Activated T-cell treated with anti-CD3 and anti-CD28 coated beads for 24 hours (primary cell): Measurements from ENCODE around the gene C6orf62.
"Not testable (repeated sequence)": the region's sequence is repeated elsewhere in the genome, so short reads cannot be mapped to it uniquely, and the experiment has no call there.

Source experiments
- DNase-seq: peaks from one replicate; pipeline ENCODE4 v3.0.0-alpha.2; 2020; ENCODE audit warnings: low read depth

C6orf62 gene

DNA sequence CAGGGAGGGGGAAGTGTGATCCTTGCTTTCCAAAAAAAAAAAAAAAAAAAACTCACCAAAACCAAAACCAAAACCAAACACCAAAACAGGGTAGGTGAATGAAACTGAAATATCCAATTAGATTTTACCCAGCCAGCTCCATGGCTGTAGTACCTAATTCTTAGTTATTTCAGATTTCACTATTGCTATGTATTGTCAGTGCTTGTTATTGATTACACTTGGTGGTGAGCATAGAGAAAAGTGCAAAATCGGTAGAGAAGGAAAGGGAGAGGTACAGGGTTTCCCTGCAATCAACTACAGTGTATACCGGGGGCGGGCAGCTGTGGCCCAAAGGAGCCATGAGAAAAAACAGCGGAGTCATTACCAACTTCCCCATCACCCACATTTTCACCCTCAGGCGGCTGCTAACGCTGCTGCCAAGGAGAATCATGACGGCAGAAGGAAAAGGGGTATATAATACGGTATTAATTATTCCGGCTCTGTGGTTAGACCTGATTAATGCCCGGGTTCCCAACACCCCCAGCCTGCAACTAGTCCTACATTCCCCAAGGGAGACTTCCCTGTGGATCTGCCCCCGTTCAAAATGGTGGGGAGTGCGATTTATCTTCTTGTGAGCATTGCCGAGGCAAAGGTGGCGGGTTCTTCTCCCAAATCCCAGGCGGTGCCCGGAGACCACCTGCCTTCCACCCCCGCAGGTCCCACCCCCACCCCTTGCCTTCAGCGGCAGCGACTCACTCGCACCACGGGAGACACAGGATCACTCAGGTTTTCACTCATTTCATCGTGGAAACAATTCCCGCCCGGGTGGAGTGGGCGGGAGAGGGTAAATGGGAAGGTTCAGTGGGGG is at the start of gene C6orf62:
C6orf62 (minus strand) TSS at position 30 of the 847 bp plus-strand sequence. CDS start 486 bp downstream, outside the sequence.
- peak; percentile 48 for DNase-seq

DNA sequence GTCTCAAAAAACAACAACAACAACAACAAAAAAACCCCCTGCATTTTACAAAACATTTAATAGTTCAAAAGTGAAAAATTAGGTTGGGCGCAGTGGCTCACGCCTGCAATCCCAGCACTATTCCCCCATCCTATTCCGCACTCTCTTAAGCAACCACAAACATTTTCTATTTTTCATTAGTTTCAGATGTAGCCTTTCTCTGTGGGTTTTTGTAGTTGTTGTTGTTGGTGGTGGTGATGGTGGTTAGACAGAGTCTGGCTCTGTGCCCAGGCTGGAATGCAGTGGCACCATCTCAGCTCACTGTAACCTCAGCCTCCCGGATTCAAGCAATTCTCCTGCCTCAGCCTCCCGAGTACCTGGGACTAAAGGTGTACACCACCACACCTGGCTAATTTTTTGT is 49.4 kb upstream of the C6orf62 start:
- DNase-seq: no peak

DNA sequence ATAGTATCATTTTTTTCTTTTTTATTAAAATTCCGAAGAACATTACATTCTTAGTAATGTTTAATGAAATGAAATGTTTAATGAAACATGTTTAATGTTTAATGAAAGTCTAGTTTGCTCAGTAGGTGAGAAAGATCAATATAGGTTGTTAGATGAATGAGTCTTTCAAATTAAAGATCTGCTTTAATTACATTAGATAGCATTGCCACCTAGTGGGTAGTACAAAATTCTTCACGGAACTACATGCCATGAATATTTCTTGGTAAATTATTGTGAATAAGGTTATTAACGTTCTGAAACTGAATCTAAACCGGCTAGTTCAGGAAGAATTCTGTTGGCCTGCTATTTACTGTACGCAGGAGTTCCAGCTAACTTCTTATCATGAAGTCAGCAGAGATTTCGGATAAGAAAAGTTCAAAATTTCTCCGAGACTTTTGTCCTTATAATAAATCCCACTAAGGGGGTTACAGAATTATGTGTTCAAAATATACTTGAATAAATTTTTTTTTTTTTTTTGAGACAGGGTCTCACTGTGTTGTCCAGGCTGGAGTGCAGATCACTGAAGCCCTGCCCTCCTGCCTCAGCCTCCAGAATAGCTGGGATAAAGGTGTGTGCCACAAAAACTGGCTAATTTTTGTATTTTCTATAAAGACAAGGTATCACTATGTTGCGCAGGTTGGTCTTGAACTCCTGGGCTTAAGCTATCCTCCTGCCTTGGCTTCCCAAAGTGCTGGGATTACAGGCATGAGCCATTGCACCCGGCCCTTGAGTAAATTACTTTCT is 47.9 kb upstream of the C6orf62 start:
- no peak for DNase-seq

DNA sequence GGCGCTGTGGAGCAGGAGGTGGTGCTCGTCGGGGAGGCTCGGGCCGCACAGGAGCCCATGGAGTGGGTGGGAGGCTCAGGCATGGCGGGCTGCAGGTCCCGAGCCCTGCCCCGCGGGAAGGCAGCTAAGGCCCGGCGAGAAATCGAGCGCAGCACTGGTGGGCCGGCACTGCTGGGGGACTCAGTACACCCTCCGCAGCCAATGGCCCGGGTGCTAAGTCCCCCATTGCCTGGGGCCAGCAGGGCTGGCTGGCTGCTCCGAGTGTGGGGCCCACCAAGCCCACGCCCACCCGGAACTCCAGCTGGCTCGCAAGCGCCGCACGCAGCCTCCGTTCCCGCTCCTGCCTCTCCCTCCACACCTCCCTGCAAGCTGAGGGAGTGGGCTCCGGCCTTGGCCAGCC is 47.0 kb upstream of the C6orf62 start:
- not testable (repeated sequence) for DNase-seq

DNA sequence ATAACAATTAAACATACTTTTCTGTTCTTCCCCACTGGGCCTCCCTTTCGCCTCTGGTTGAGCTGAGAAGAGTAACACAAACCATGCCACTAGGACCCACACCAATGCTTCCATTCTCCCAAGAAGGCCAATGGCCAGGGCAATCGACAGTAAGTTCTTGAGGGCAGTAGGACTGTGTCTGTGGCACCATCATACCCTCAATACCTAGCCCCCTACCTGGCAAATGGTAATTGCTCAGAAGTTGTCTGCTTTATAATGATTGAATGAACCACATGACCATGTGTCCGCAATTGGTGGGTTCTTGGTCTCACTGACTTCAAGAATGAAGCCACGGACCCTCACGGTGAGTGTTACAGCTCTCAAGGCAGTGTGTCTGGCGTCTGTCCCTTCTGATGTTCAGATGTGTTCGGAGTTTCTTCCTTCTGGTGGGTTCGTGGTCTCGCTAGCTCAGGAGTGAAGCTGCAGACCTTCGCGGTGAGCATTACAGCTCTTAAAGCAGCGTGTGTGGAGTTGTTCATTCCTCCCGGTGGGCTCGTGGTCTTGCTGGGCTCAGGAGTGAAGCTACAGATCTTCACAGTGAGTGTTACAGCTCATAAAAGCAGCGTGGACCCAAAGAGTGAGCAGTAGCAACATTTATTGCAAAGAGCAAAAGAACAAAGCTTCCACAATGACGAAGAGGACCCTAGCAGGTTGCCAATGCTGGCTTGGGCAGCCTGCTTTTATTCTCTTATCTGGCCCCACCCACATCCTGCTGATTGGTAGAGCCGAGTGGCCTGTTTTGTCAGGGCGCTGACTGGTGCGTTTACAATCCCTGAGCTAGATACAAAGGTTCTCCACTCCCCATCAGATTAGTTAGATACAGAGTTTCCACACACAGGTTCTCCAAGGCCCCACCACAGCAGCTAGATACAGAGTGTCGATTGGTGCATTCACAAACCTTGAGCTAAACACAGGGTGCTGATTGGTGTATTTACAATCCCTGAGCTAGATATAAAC is 46.2 kb upstream of the C6orf62 start:
- DNase-seq: not testable (repeated sequence)

DNA sequence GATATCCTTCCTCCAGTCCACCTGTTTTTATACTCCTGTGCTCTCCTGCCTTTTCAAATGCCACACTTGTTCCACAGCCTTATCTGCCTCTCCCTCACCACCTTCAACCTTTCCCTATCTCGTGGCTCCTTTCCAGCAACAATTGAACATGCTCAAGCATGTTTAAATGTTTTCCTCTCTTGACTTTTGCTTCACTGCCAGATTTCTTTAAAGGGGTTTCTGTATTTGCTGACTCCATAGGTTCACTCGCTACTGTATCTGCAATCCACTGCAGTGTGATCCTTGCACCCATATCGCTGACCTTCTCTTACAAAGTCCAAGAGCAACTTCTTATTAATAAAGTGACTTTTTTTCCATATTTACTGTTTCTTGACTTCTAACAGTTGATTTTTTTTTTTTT is 44.6 kb upstream of the C6orf62 start:
- DNase-seq: no peak

DNA sequence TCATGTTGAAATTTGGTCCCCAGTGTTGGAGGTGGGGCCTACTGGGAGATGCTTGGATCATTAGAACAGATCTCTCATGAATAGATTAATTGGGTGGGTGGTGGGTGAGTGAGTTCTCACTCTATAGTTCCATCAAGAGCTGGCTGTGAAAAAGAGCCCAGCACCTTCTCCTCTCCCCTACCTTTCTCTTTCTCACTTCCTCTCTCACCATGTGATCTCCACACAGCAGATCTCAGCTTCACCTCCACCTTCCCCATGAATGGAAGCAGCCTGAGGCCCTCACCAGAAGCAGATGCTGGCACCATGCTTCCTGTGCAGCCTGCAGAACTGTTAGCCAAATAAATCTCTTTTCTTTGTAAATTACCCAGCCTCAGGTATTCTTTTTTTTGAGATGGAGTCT is 42.9 kb upstream of the C6orf62 start:
- no peak for DNase-seq

DNA sequence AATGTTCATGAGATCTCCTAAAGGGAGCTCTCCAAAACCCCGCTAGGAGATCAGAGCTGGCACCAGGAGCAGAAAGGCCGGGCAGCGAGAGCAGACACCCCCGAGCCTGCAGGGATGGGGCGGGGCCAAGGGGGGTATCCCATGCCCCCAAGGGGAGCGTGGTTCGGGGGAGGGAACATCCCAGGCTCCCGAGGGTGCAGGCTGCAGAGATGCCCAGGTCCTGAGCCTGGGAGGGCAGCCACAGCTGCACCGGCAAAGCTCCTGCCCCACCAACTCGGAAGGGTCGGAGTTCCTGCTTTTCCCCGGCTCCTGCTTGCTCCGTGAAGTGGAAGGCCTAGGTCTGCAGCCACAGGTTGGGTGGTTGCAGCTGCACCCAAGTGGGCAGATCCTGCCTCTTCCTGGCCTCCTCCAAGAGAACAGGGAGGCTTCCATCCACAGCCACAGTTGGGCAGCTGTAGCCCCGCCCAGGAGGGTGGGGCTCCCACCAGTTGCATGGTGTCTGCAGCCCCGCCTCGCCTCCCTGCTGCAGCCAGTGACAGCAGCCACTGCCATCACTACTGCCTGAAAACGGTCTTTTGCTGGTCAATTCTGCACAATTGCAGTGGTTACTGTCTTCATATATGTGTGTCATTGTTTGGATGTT is 42.4 kb upstream of the C6orf62 start:
- no peak for DNase-seq

DNA sequence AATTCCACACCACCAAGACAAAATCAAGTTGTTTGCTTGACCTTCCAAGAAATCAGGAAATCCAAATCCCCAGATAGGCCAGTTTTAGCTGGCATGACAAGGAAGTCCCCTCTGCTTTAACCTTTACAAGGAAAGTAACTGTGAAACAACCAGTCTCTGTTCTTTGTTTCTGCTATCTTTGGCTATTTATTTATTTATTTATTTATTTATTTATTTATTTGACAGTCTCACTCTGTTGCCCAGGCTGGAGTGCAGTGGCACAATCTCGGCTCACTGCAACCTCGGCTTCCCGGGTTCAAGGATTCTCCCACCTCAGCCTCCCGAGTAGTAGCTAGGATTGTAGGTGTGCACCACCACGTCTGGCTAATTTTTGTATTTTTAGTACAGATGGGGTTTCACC is 41.3 kb upstream of the C6orf62 start:
- DNase-seq: no peak

DNA sequence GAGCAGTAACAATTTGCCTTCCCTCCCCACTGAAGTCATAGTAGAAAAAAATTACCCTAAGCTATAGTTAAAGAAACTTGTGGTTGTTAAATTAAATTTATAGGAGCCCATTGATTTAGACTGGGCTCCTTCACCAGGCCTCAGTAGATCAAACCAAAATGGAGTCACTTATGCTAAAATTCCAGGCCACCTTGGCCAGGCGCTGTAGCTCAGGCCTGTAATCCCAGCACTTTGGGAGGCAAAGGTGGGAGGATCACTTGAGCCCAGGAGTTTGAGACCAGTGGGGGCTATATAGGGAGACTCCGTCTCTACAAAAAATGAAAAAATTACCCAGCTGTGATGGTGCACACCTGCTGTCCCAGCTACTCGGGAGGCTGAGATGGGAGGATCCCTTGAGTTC is 40.8 kb upstream of the C6orf62 start:
- DNase-seq: no peak

DNA sequence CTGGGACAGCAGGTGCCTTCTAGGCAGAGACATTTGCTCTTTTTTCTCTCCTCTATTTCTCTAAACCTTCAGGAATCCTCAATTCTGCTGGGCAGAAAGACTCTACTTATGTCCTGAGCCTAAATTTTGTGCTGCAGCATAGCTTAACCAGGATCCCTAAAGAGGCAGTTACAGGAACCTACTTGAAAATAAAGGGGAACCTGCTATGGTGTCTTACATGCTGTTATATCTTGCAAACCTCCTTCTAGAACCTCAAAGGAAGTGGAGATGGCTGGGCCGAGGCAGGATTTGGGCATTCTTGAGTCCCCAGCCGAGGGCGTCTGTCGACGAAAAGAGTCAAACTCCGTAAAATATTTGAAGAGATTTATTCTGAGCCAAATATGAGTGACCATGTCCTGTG is 38.7 kb upstream of the C6orf62 start:
- DNase-seq: no peak

DNA sequence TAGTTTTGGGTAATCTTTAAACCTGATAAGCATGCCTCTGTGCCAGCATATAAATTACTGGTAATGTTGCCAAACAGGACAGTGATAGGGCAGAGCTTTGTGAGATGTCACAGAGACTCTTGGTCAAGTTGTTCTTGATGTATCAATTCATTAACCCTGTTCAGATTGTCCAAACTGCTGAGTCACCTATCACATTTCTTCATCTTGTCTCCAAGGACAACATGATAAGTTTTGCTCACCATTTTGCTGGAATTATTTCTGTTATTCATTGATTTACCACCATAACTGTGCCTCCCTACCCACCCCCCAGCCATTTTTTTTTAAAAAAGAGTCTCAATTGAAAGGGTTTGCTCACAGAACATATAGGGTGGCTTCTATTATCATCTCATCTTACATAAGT is 36.3 kb upstream of the C6orf62 start:
- DNase-seq: no peak

DNA sequence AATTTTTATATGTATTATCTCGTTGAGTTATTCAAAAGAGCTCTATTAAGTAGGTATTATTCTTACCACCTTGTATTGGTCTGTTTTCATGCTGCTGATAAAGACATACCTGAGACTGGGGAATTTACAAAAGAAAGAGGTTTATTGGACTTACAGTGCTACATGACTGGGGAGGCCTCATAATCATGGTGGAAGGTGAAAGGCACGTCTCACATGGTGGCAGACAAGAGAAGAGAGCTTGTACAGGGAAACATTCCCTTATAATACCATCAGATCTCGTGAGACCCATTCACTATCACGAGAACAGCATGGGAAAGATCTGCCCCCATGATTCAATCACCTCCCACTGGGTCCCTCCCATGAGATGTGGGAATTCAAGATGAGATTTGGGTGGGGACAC is 35.4 kb upstream of the C6orf62 start:
- DNase-seq: not testable (repeated sequence)

DNA sequence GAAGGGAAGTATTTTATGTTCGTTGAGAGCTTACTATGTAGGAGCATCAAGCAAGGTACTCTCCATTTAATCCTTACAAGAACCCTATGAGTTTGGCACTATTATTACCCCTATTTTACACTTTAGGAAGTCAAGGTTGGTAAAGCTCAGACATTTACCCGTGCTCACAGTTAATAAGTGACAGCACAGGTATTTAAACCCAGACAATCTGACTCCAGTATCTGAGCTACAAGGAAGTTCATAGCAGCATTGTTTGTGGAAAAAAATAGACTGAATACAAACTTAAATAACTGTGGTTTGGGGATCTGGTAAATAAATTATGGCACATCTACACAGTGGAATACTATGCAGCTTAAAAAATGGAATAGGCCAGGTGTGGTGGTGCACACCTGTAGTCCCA is 34.6 kb upstream of the C6orf62 start:
- no peak for DNase-seq

DNA sequence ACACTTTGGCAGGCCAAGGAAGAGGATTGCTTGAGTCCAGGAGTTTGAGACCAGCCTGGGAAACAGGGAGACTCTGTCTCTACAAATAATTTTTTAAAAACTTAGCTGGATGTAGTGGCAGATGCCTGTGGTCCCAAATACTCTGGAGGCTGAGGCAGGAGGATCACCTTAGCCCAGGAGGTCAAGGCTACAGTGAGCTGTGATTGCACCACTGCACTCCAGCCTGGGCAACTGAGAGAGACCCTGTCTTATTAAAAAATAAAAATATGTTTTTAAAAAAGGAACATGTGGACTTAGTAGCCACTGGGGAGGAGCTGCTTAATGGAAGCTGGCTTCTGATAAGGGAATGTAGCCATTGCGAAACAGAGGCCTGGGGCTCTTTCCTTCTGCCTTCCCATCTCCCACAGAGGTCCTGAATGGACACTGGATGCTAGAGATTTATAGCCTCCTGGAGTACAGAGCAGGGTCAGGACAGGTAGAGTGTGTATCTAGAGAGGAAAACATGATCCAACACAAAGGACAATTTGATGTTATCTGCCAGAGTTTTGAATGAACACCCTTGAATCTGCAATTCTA is 34.1 kb upstream of the C6orf62 start:
- no peak for DNase-seq

DNA sequence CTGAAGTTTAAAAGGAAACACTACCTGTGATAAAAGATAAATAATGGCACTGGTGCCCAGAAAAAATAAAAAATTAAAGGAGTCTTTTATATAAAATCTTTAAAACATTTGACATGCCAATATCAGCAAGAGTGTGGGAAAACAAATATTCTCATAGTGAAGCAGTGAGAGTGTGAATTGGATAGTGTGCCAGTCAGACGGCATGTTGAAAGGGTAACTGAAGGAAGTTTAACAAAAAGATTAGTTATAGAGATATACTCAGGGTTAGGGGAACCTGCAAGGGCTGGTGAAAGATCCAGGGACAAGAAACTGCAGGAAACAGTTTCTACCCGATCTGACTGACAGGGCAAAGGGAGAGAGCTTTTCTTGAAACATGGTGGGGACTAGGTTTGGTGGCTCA is 33.5 kb upstream of the C6orf62 start:
- DNase-seq: no peak

DNA sequence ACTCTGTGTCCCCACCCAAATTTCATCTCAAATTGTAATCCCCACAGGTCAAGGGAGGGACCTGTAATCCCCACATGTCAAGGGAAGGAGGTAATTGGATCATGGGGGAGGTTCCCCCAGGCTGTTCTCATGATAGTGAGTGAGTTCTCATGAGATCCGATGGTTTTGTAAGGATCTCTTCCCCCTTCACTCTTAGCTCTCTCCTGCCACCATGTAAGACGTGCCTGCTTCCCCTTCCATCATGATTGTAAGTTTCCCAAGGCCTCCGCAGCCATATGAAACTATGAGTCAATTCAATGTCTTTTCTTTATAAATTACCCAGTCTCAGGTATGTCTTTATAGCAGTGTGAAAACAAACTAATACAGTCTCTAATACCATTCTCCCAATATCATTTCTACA is 31.9 kb upstream of the C6orf62 start:
- DNase-seq: not testable (repeated sequence)

DNA sequence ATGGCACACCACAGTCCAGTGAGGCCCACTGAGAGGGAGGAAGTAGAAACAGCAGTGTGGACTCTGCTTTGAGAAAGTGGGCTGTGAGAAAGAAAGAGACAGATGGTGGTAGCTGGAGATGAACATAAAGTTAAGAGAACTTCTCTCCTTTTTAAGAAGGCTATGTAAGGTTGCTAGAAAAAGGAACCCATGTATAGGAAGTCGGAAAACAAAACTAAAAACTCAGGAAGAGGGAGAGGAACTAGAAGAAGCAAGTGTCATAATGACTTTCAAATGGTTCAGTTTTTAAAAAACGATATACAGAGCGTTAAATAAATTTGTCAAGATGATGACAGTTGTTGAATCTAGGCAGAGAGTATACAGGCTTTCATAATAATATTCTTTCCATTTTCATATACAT is 30.3 kb upstream of the C6orf62 start:
- DNase-seq: no peak

DNA sequence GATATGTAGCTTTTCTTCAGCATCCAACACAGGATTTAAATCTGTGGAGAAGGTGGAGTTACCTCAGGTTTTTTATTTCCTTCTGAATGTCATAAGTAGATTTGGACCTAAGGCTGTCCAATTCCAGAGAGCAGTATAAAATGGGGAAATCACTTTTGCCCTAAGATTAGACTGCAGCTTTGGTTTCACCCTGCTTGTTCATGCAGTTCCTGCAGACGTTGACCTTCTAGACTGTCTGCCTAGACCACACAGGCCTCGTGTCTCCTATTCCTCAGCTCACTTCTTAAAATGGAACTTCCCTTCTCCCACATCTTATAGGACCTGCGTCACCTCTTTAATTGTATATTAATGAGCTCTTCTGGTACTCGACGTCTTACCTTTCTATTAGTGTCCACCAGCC is 26.0 kb upstream of the C6orf62 start:
- DNase-seq: no peak

DNA sequence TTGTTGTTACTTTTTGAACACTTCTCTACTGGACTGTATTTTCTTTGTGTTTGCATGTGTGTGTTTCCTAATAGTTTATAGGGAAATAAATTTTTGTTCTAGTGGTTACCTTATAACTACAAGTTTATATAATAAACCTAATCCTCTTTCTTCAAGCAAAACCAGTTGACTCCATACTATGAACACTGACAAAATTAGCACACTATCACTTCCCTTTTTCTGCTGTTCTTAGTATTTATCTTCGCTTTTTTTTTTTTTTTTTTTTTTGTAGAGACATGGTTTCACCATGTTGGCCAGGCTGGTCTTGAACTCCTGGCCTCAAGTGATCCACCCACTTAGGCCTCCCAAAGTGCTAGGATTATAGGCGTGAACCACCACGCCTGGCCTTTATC is 25.0 kb upstream of the C6orf62 start:
- DNase-seq: no peak

DNA sequence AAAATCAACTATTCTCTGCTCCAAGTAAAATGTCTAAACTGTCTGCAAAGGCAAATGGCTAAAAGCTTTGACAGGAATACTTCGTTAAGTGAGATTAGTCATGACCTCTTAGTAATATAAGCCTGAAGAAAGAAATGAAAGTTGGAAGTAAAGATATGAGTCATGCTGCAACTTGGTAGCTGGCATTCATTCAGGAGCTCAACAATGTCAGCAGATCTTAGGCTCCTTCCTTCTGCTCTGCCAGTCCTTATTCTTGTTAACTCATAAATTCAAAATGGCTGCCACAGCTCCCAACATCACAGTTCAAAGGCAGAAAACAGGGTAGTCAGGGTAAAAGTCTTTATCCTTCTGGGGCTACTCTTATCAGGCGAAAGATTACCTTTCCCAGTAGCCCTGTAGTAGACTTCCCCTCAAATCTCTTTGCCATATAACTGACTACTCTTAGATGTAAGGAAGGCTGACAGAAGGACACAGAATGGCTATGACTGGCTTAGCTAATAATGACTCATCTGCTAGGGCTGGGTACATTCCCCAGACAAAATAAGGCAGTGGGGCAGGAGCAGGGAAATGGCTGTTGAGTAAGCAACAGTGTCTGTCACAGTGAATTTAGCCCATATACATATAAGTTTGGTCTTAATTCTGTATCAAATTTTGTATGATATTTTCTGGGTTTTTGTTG is 24.4 kb upstream of the C6orf62 start:
- peak; percentile 32 for DNase-seq
